Peyer's patch (tissue), 4 donors: ENCODE results near the gene MEGF8. TPM values are rescaled to one million over a fixed set of nuclear protein-coding genes. Genes with fewer than 3 reads are reported as not detected.

Experiments
- DNase-seq, 3 donors: peaks; one replicate each; pipeline ENCODE4 v3.0.0-alpha.2; 2017 to 2019
- H3K27ac ChIP-seq, 4 donors: fragments of 200-600 bp; sonication (generic); one replicate each; pipeline ENCODE4 v1.5.1; 2016 to 2019
- H3K27me3 ChIP-seq, 2 donors: fragments of 200-600 bp; sonication (generic); one replicate each; pipeline ENCODE4 v1.5.1; 2019
- H3K36me3 ChIP-seq, 3 donors: fragments of 200-600 bp; sonication (generic); one replicate each; pipeline ENCODE4 v1.5.1; 2016 to 2019
- H3K4me1 ChIP-seq, 4 donors: fragments of 200-600 bp; sonication (generic); one replicate each; pipeline ENCODE4 v1.5.1; 2016 to 2019
- H3K4me3 ChIP-seq, 4 donors: fragments of 200-600 bp; sonication (generic); 1 replicate in 3 of 4; 2 replicates in 1 of 4; pipeline ENCODE4 v1.5.1; 2016 to 2019; ENCODE audit warnings: mild to moderate bottlenecking in 1 of 4
- H3K9me3 ChIP-seq, 4 donors: fragments of 200-600 bp; sonication (generic); one replicate each; pipeline ENCODE4 v1.5.1; 2016 to 2019; ENCODE audit warnings: mild to moderate bottlenecking in 1 of 4
- CTCF ChIP-seq, 6 experiments: fragments of 450-650 bp in 4 of 6; fragments of 200-600 bp in 2 of 6; sonication (generic) in 1 of 6; IDR thresholded peaks; one replicate each; pipeline ENCODE4 v1.5.1; 2017 to 2019; ENCODE audit warnings: antibody characterized with exemption in 6 of 6, mild to moderate bottlenecking in 3 of 6, moderate library complexity in 1 of 6
- POLR2A ChIP-seq, 2 donors: fragments of 450-650 bp; IDR thresholded peaks; one replicate each; pipeline ENCODE4 v1.5.1; 2017; ENCODE audit warnings: antibody characterized with exemption in 2 of 2, mild to moderate bottlenecking in 2 of 2, moderate library complexity in 2 of 2
- total RNA-seq, 4 donors: library from RNA; depleted of rRNA; stranded (reverse); fragments of >200 nt; gene quantifications; one replicate each; pipeline ENCODE4 v1.1.0, GENCODE V29; 2016

The MEGF8 gene
- total RNA-seq, 4 donors from 2014 or later = 12.3 to 30.8 (median 22.3) TPM

GRCh38 chr19:42366673-42367072, 41.2 kb downstream of the MEGF8 start:
- H3K36me3 ChIP-seq = peaks cover 0 to 11% (median 0%) of the 10 kb centered on the region in 3 donors
- TF ChIP-seq POLR2A (IDR thresholded peaks at IDR 0.05) (no peak), CTCF (IDR thresholded peaks at IDR 0.05) (no peak)
- DNase-seq = no peak

DNA sequence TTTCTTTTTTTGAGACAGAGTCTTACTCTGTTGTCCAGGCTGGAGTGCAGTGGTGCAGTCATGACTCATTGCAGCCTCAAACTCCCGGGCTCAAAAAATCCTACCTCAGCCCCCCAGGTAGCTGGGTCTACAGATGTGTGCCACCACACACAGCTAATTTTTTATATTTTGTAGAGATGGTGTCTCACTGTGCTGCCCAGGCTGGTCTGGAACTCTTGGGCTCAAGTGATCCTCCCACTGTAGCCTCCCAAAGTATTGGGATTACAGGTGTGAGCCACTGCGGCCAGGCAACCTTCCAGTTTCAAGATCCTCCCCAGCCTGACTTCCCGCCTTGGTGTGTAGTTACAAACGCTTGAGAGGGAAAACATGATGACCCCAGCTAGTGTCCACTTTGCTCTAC, 42.5 kb downstream of the MEGF8 start:
- H3K36me3 ChIP-seq = peaks cover 0 to 7% (median 0%) of the 10 kb centered on the region in 3 donors
- no peak for TF ChIP-seq POLR2A (IDR thresholded peaks at IDR 0.05)
- TF ChIP-seq CTCF (IDR thresholded peaks at IDR 0.05) = no peak
- DNase-seq = no peak

More at GRCh38 chr19:42366673-42367072, 41.2 kb downstream of the MEGF8 start:
- Histone ChIP-seq H3K9me3 (no peaks in the 10 kb centered on the region), H3K27ac (no peak overlapping the region), H3K27me3 (no peaks in the 10 kb centered on the region), H3K4me3 (no peak overlapping the region), H3K4me1 (peaks cover 0 to 11% (median 3%) of the 10 kb centered on the region in 4 donors)

DNA sequence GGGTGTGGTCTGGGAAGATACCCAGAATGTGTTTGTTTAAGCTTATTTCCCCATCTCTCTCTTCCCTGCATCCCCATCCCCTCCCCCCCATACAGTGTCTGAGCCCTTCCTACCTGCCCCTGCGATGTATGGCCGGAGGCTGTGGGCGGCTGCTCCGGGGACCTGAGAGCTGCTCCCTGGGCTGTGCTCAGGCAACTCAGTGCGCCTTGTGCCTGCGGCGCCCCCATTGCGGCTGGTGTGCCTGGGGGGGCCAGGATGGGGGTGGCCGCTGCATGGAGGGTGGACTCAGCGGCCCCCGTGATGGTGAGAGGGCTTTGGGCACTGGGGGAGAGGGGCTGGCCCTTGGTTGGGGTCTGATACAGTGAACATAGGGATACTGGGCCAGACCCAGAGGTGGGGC, 42.9 kb downstream of the MEGF8 start:
- Histone ChIP-seq H3K27me3 (no peaks in the 10 kb centered on the region), H3K9me3 (no peaks in the 10 kb centered on the region), H3K27ac (no peak overlapping the region), H3K4me1 (peaks cover 0 to 11% (median 3%) of the 10 kb centered on the region in 4 donors), H3K36me3 (peaks cover 0 to 3% (median 0%) of the 10 kb centered on the region in 3 donors), H3K4me3 (no peak overlapping the region)
- no peak for TF ChIP-seq POLR2A (IDR thresholded peaks at IDR 0.05)
- TF ChIP-seq CTCF (IDR thresholded peaks at IDR 0.05) = no peak
- no peak for DNase-seq

More for the DNA sequence above, 42.5 kb downstream of the MEGF8 start:
- Histone ChIP-seq H3K27me3 (no peaks in the 10 kb centered on the region), H3K4me3 (no peak overlapping the region), H3K4me1 (peaks cover 0 to 11% (median 3%) of the 10 kb centered on the region in 4 donors), H3K27ac (no peak overlapping the region), H3K9me3 (no peaks in the 10 kb centered on the region)

DNA sequence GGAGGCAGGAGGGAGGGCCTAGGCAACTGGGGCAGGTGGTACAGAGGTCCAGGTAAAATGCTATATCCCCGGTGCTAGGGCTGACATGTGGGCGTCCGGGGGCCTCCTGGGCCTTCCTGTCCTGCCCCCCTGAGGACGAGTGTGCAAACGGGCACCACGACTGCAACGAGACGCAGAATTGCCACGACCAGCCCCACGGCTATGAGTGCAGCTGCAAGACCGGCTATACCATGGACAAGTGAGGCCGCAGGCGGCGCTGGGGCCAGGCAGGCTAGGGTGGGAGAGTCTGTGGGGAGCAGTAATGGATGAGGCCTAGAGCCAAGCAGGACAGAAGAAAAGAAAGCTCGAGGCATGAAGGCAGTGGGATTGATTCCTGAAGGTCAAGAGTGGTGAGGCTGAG, 43.3 kb downstream of the MEGF8 start:
- Histone ChIP-seq H3K36me3 (peaks cover 0 to 3% (median 0%) of the 10 kb centered on the region in 3 donors), H3K4me3 (no peak overlapping the region), H3K27me3 (no peaks in the 10 kb centered on the region), H3K27ac (no peak overlapping the region), H3K4me1 (peaks cover 0 to 11% (median 3%) of the 10 kb centered on the region in 4 donors), H3K9me3 (no peaks in the 10 kb centered on the region)
- no peak for DNase-seq
- no peak for TF ChIP-seq CTCF (IDR thresholded peaks at IDR 0.05)
- no peak for TF ChIP-seq POLR2A (IDR thresholded peaks at IDR 0.05)

- no peak overlapping the region for H3K27ac ChIP-seq
- H3K27me3 ChIP-seq = no peaks in the 10 kb centered on the region
- peaks cover 0 to 3% (median 0%) of the 10 kb centered on the region in 3 donors for H3K36me3 ChIP-seq
- peaks cover 0 to 5% (median 0%) of the 10 kb centered on the region in 4 donors for H3K4me1 ChIP-seq
- TF ChIP-seq CTCF (IDR thresholded peaks at IDR 0.05) (no peak), POLR2A (IDR thresholded peaks at IDR 0.05) (no peak)
- H3K9me3 ChIP-seq = no peaks in the 10 kb centered on the region
- no peak for DNase-seq
- H3K4me3 ChIP-seq = no peak overlapping the region
Measured at GRCh38 chr19:42369433-42370067, 44.1 kb downstream of the MEGF8 start.
